GM12873 (cell line): ENCODE data around the gene ARFGAP3.

ENCODE experiments used
- TF ChIP-seq, protein P1 (sequence below): IDR thresholded peaks from 2 replicates; pipeline ENCODE4 v1.5.1; 2012; ENCODE audit warnings: low read depth, mild to moderate bottlenecking, moderate library complexity, low read length, control low read depth; ENCODE audit not compliant: insufficient read depth; ENCODE audit errors: missing control alignments

The ARFGAP3 gene

DNA sequence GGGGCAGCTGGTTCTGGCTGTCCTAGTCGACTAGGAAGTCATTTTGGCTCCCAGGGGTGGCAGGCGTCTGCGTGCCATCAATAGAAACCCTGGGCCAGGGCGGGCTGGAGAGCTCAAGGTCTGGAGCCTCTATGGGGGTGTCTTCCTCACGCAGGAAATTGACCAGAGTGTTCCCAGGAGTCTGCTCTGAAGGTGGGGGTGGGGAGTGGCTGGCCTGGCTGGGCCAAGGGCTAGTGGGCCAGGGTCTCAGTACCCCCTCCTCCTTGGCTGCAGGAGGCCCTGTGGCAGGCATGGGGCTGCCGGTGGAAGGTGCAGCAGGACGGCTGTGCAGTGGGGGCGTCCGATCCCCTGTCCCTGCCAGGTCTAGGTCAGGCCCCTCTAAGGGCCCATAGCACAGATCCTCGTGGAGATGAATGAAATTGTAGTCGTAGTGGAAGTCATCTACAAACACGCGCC lies 64.6 kb downstream of the ARFGAP3 start:
- TF ChIP-seq, protein P1, sequence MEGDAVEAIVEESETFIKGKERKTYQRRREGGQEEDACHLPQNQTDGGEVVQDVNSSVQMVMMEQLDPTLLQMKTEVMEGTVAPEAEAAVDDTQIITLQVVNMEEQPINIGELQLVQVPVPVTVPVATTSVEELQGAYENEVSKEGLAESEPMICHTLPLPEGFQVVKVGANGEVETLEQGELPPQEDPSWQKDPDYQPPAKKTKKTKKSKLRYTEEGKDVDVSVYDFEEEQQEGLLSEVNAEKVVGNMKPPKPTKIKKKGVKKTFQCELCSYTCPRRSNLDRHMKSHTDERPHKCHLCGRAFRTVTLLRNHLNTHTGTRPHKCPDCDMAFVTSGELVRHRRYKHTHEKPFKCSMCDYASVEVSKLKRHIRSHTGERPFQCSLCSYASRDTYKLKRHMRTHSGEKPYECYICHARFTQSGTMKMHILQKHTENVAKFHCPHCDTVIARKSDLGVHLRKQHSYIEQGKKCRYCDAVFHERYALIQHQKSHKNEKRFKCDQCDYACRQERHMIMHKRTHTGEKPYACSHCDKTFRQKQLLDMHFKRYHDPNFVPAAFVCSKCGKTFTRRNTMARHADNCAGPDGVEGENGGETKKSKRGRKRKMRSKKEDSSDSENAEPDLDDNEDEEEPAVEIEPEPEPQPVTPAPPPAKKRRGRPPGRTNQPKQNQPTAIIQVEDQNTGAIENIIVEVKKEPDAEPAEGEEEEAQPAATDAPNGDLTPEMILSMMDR = no peak

DNA sequence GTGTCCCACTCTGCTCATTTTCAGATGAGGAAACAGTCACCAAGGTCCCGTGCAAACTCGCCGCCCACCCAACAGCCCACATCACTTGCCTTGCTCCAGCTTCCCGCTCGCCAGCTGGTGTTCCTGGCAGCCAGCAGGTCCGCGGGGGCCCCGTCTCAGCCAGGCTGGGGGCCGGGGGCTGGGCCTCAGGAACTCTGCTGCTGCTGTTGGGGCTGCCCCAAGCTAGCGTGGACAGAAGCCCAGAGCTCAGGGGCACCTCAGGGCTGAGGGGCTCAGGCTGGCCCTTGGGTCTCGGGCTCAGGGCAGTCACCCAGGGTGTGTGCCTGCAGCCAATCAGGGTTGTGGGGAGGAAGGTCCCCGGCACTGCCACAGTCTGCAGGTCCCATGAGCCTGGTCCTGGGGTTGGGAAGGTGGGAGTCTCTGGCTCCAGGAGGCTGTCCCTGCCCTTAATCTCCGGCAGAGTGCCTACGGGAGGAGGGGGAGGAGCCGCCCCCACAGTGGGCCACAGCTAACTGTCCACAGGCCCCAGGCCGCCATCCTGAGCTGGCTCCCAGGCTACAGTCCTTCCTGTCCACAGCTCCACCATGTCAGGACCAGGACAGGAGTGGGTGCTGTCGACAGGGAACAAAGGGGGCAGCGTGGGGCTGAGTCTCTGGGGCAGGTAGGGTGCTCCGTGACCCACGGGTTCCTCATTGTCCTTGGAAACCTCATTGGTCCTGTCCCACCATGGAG lies 65.2 kb downstream of the ARFGAP3 start:
- TF ChIP-seq, protein P1 = no peak

GRCh38 chr22:42788466-42788865 lies 68.6 kb downstream of the ARFGAP3 start:
- TF ChIP-seq, protein P1 = no peak

DNA sequence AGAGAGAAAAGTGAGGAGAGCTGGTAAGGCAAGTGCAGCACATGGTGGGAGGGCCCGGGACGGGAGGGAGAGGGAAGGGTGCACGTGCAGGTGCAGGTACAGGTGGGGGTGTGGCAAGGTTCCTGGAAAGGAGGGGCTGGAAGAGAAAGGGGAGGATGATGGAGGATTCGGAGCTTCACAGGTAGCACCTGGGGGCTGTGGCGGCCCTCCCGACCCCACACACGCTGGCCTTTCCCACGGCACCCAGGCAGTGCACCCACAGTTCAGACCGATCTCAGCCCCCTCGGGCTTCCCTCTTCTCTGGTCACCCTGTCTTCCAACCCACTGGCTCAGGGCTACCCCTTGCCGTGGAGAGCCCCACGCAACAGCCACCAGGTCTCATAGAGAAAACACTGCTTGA lies 69.1 kb downstream of the ARFGAP3 start:
- TF ChIP-seq, protein P1 = no peak

- TF ChIP-seq, protein P1 = no peak
These were observed 69.7 kb downstream of the ARFGAP3 start for GRCh38 chr22:42787357-42787736.

DNA sequence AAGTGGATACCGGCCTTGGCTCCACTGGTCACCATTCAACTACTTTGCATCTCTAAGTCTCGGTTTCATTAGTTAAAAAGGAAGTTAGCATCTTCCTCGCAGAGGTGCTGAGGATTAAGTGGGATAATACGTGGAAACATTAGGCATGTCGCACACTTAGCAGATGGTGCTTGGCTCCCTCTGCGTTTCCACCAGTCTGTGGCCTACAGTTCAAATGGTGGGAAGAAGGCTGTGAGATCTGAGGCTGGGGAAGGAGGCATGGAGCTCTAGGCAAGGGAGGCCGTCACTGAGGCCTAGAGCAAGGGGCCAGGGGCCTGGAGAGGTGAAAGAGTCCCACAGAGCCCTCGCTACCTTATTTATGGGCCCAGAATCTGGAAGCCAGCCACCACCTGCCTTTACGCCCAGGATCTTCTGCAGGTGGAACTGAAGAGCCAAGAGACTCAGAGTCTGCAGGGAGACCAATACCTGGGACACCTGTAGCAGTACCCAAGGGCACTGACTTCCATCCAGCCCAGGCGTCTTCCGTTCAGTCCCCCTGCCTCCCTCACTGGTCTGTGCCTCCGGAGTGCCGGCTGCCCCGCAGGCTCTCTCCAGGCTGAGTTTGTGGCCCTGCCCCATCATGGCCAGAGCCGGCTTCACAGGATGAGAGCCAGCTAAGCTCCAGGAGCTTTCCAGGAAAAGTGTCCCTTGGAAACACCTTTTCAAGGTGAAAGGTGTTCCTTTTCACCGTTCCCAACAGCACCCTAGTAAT lies 70.3 kb downstream of the ARFGAP3 start:
- TF ChIP-seq, protein P1 = no peak

GRCh38 chr22:42785706-42786499 lies 71.2 kb downstream of the ARFGAP3 start:
- TF ChIP-seq, protein P1 = no peak
